ENCODE results near the gene URB2. TPM values are rescaled to one million over a fixed set of nuclear protein-coding genes. Genes with fewer than 3 reads are reported as not detected.

URB2 gene
- polyA plus RNA-seq, 1 of the 3 experiments (the other 2 are of a cell fraction), result 8.2 TPM

DNA sequence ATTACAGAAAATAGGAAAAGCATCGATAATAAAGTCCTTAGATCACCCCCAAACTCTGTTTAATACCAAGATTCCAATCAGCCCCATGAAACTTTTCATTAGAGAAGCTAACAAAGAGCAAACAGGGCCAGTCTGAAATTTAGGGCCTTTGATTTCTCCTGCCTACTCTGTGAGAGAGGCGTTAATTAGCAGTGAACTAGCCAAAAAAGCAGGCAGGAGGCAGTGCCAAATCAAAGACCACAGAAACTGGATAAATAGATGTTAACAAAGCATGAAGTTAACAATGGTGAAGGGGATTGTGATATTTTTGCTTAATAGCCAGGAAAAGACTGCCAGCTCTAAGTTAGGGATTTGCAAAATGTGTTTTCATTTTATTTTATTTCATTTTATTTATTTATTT lies 11.3 kb upstream of the URB2 start:
- no peaks in the 10 kb centered on the region for H3K27me3 ChIP-seq (ENCODE audit: insufficient read depth)
- no peak overlapping the region for H3K4me3 ChIP-seq (ENCODE audit: low read depth in 2 of 2, low read length in 1 of 2)
- H2AFZ ChIP-seq (ENCODE audit: low read depth), result no peak overlapping the region
- TF ChIP-seq YY1 (IDR thresholded peaks at IDR 0.05; ENCODE audit: low read depth) (no peak), GABPA (IDR thresholded peaks at IDR 0.05; ENCODE audit: low read depth) (no peak), SIN3A (IDR thresholded peaks at IDR 0.05; ENCODE audit: borderline replicate concordance, low read depth, low read length) (no peak), EP300 (IDR thresholded peaks at IDR 0.05; ENCODE audit: borderline replicate concordance in 1 of 2, low read depth in 1 of 2, low read length in 1 of 2) (no peak), MEF2A (IDR thresholded peaks at IDR 0.05; ENCODE audit: borderline replicate concordance, low read depth) (no peak), MXI1 (IDR thresholded peaks at IDR 0.05; ENCODE audit: low read depth, low read length) (no peak), GATA2 (CRISPR knock-in tag; IDR thresholded peaks at IDR 0.05) (no peak), FOXM1 (IDR thresholded peaks at IDR 0.05; ENCODE audit: low read depth) (no peak), RFX5 (IDR thresholded peaks at IDR 0.05; ENCODE audit: low read length) (no peak), NRF1 (IDR thresholded peaks at IDR 0.05; ENCODE audit: low read depth, low read length) (no peak), POLR2AphosphoS5 (IDR thresholded peaks at IDR 0.05; ENCODE audit: low read depth, low read length) (no peak), JUND (IDR thresholded peaks at IDR 0.05) (no peak), NFIC (IDR thresholded peaks at IDR 0.05; ENCODE audit: borderline replicate concordance) (no peak), RCOR1 (IDR thresholded peaks at IDR 0.05; ENCODE audit: low read length) (no peak), FOXJ3 (CRISPR knock-in tag; IDR thresholded peaks at IDR 0.05) (no peak)
- TF ChIP-seq, protein P1, sequence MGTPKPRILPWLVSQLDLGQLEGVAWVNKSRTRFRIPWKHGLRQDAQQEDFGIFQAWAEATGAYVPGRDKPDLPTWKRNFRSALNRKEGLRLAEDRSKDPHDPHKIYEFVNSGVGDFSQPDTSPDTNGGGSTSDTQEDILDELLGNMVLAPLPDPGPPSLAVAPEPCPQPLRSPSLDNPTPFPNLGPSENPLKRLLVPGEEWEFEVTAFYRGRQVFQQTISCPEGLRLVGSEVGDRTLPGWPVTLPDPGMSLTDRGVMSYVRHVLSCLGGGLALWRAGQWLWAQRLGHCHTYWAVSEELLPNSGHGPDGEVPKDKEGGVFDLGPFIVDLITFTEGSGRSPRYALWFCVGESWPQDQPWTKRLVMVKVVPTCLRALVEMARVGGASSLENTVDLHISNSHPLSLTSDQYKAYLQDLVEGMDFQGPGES (IDR thresholded peaks at IDR 0.05; ENCODE audit: low read depth, low read length), result no peak
- TF ChIP-seq, protein P2, sequence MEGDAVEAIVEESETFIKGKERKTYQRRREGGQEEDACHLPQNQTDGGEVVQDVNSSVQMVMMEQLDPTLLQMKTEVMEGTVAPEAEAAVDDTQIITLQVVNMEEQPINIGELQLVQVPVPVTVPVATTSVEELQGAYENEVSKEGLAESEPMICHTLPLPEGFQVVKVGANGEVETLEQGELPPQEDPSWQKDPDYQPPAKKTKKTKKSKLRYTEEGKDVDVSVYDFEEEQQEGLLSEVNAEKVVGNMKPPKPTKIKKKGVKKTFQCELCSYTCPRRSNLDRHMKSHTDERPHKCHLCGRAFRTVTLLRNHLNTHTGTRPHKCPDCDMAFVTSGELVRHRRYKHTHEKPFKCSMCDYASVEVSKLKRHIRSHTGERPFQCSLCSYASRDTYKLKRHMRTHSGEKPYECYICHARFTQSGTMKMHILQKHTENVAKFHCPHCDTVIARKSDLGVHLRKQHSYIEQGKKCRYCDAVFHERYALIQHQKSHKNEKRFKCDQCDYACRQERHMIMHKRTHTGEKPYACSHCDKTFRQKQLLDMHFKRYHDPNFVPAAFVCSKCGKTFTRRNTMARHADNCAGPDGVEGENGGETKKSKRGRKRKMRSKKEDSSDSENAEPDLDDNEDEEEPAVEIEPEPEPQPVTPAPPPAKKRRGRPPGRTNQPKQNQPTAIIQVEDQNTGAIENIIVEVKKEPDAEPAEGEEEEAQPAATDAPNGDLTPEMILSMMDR (IDR thresholded peaks at IDR 0.05), result no peak
- TF ChIP-seq, protein P3, sequence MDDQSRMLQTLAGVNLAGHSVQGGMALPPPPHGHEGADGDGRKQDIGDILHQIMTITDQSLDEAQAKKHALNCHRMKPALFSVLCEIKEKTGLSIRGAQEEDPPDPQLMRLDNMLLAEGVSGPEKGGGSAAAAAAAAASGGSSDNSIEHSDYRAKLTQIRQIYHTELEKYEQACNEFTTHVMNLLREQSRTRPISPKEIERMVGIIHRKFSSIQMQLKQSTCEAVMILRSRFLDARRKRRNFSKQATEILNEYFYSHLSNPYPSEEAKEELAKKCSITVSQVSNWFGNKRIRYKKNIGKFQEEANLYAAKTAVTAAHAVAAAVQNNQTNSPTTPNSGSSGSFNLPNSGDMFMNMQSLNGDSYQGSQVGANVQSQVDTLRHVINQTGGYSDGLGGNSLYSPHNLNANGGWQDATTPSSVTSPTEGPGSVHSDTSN (IDR thresholded peaks at IDR 0.05), result no peak
- TF ChIP-seq, protein P4, sequence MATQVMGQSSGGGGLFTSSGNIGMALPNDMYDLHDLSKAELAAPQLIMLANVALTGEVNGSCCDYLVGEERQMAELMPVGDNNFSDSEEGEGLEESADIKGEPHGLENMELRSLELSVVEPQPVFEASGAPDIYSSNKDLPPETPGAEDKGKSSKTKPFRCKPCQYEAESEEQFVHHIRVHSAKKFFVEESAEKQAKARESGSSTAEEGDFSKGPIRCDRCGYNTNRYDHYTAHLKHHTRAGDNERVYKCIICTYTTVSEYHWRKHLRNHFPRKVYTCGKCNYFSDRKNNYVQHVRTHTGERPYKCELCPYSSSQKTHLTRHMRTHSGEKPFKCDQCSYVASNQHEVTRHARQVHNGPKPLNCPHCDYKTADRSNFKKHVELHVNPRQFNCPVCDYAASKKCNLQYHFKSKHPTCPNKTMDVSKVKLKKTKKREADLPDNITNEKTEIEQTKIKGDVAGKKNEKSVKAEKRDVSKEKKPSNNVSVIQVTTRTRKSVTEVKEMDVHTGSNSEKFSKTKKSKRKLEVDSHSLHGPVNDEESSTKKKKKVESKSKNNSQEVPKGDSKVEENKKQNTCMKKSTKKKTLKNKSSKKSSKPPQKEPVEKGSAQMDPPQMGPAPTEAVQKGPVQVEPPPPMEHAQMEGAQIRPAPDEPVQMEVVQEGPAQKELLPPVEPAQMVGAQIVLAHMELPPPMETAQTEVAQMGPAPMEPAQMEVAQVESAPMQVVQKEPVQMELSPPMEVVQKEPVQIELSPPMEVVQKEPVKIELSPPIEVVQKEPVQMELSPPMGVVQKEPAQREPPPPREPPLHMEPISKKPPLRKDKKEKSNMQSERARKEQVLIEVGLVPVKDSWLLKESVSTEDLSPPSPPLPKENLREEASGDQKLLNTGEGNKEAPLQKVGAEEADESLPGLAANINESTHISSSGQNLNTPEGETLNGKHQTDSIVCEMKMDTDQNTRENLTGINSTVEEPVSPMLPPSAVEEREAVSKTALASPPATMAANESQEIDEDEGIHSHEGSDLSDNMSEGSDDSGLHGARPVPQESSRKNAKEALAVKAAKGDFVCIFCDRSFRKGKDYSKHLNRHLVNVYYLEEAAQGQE (IDR thresholded peaks at IDR 0.05; ENCODE audit: low read depth, low read length), result no peak
- no peak overlapping the region for H3K4me2 ChIP-seq
- 96% methylated on average over 2 of the region's 2 CpGs for WGBS (ENCODE audit: low lambda C conversion rate)
- CTCF ChIA-PET, result interaction anchor here (2.0 kb wide), 1 partner anchor 10 kb away, joined by 4 read pairs; no protein-coding TSS in a partner anchor
- no peaks in the 10 kb centered on the region for H3F3A ChIP-seq (replicated peaks; ENCODE audit: insufficient read depth)
- H4K20me1 ChIP-seq (ENCODE audit: insufficient read depth), result peaks cover 18% of the 10 kb centered on the region
- H3K9ac ChIP-seq, result no peak overlapping the region
- H3K9me3 ChIP-seq, result no peaks in the 10 kb centered on the region
- peaks cover 17 to 42% of the 10 kb centered on the region in 2 experiments for H3K36me3 ChIP-seq (replicated peaks in 1 of 2; ENCODE audit: control insufficient read depth in 1 of 2, insufficient read depth in 2 of 2, low read length in 1 of 2)
- POLR2A ChIA-PET, result no interaction called here
- DNase-seq, result no peak
- no peak overlapping the region for H3K27ac ChIP-seq (ENCODE audit: low read depth in 2 of 2, low read length in 1 of 2)
- H3K4me1 ChIP-seq (ENCODE audit: control insufficient read depth in 1 of 2, insufficient read depth in 2 of 2, low read depth in 1 of 2, low read length in 1 of 2), result no peaks in the 10 kb centered on the region
- peaks cover 63% of the 10 kb centered on the region for H3K79me2 ChIP-seq (ENCODE audit: insufficient read depth)
- no peaks in the 10 kb centered on the region for H3K9me2 ChIP-seq

All from SK-N-SH (cell line).